ENCODE measurements around the gene CTSK.
"Not testable (repeated sequence)": the region's sequence is repeated elsewhere in the genome, so short reads cannot be mapped to it uniquely, and the experiment has no call there.

CTSK gene

GRCh38 chr1:150798525-150798924 lies 9.5 kb downstream of the CTSK start:
- TF ChIP-seq, protein P1, sequence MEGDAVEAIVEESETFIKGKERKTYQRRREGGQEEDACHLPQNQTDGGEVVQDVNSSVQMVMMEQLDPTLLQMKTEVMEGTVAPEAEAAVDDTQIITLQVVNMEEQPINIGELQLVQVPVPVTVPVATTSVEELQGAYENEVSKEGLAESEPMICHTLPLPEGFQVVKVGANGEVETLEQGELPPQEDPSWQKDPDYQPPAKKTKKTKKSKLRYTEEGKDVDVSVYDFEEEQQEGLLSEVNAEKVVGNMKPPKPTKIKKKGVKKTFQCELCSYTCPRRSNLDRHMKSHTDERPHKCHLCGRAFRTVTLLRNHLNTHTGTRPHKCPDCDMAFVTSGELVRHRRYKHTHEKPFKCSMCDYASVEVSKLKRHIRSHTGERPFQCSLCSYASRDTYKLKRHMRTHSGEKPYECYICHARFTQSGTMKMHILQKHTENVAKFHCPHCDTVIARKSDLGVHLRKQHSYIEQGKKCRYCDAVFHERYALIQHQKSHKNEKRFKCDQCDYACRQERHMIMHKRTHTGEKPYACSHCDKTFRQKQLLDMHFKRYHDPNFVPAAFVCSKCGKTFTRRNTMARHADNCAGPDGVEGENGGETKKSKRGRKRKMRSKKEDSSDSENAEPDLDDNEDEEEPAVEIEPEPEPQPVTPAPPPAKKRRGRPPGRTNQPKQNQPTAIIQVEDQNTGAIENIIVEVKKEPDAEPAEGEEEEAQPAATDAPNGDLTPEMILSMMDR (IDR thresholded peaks at IDR 0.05): no peak
- peak overlapping the region; percentile 18 for H3K27ac Mint-ChIP-seq
- peaks cover 30% of the 10 kb centered on the region for H3K4me1 Mint-ChIP-seq
- peaks cover 9% of the 10 kb centered on the region for H3K36me3 Mint-ChIP-seq (ENCODE audit: low read depth)
- peak overlapping the region; percentile 11 for H3K4me3 Mint-ChIP-seq
- no peaks in the 10 kb centered on the region for H3K27me3 Mint-ChIP-seq (ENCODE audit: low read depth, poor library complexity)
- peak; percentile 21 for DNase-seq
- no peaks in the 10 kb centered on the region for H3K9me3 Mint-ChIP-seq

DNA sequence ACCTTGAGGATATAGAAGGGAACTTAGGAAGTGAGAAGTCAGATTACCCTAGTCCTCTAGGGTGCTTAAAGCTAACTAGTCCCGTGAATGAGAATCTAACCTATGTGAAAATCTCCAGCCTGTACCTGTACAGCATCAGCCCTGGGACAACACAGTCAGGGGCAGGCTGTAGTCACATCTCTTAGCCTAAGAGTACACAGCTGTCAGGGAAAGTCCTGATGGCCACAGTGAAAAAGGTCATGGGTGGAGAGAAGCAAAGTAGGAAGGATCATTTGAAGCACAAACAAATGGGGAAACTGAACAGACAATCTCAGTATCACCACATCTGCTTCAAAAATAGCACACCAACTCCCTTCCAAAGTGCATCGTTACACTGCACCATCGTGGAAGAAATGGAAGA lies 11.7 kb downstream of the CTSK start:
- Mint-ChIP-seq H3K27me3 (ENCODE audit: low read depth, poor library complexity) (no peaks in the 10 kb centered on the region), H3K36me3 (ENCODE audit: low read depth) (peaks cover 9% of the 10 kb centered on the region), H3K9me3 (no peaks in the 10 kb centered on the region), H3K4me3 (no peak overlapping the region), H3K4me1 (peaks cover 30% of the 10 kb centered on the region), H3K27ac (no peak overlapping the region)
- no peak for DNase-seq
- TF ChIP-seq, protein P1 (IDR thresholded peaks at IDR 0.05): no peak

DNA sequence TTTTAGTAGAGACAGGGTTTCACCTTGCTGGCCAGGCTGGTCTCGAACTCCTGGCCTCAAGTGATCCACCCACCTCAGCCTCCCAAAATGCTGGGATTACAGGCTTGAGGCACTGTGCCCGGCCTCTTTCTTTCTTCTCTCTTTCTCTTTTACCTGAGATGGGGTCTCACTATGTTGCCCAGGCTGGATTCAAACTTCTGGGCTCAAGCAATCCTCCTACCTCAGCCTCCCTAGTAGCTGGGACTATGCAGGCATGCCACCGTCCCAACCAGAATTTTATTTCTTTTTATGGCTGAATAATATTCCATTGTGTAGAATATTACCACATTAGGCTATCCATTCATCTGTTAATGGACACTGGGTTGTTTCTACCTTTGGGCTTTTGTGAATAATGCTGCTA lies 14.3 kb downstream of the CTSK start:
- not testable (repeated sequence) for H3K27ac Mint-ChIP-seq; H3K9me3 Mint-ChIP-seq; H3K36me3 Mint-ChIP-seq (ENCODE audit: low read depth); H3K4me3 Mint-ChIP-seq; DNase-seq; H3K27me3 Mint-ChIP-seq (ENCODE audit: low read depth, poor library complexity)
- H3K4me1 Mint-ChIP-seq: peaks cover 24% of the 10 kb centered on the region

DNA sequence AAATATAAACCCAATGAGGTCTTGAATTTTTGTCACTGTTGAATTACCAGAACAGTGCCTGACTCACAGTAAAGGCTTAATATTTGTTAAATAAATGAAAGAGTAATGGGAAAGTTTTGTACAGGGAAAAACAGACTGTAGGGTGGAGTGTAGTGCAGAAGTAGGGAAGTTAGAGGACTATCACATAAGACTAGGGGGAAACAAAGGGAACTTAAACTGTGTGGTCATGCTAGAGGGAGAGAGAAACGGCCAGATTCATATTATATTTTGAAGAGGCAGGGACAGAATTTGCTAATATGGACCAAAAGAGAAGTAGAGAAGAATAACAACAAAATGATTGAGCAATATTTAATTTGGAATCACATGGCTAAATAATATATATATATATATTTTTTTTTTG lies 14.8 kb downstream of the CTSK start:
- no peak overlapping the region for H3K27ac Mint-ChIP-seq
- H3K4me3 Mint-ChIP-seq: no peak overlapping the region
- TF ChIP-seq, protein P1 (IDR thresholded peaks at IDR 0.05): no peak
- no peak for DNase-seq
- peaks cover 4% of the 10 kb centered on the region for H3K36me3 Mint-ChIP-seq (ENCODE audit: low read depth)
- no peaks in the 10 kb centered on the region for H3K27me3 Mint-ChIP-seq (ENCODE audit: low read depth, poor library complexity)
- no peaks in the 10 kb centered on the region for H3K9me3 Mint-ChIP-seq
- peaks cover 18% of the 10 kb centered on the region for H3K4me1 Mint-ChIP-seq

DNA sequence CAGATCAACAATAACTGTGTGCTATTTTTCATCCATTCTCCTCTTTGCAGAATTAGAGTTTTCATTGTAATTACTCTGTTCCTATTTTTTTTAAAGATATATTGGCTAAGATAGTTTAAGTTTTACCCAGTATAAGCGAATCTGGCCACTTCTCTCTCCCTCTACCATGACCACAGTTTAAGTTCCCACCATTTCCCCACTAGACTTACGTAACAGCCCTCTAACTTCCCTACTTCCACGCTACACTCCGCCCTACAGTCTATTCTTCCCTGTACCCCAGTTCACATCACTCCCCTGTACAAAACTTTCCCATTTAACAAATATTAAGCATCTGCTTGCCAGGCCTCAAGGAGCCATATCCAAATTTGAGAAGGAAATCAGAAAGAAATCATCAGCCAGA lies 16.5 kb downstream of the CTSK start:
- no peaks in the 10 kb centered on the region for H3K27me3 Mint-ChIP-seq (ENCODE audit: low read depth, poor library complexity)
- H3K9me3 Mint-ChIP-seq: no peaks in the 10 kb centered on the region
- TF ChIP-seq, protein P1 (IDR thresholded peaks at IDR 0.05): no peak
- H3K4me3 Mint-ChIP-seq: no peak overlapping the region
- peaks cover 4% of the 10 kb centered on the region for H3K36me3 Mint-ChIP-seq (ENCODE audit: low read depth)
- peak overlapping the region; percentile 12 for H3K27ac Mint-ChIP-seq
- no peak for DNase-seq
- H3K4me1 Mint-ChIP-seq: peaks cover 14% of the 10 kb centered on the region

DNA sequence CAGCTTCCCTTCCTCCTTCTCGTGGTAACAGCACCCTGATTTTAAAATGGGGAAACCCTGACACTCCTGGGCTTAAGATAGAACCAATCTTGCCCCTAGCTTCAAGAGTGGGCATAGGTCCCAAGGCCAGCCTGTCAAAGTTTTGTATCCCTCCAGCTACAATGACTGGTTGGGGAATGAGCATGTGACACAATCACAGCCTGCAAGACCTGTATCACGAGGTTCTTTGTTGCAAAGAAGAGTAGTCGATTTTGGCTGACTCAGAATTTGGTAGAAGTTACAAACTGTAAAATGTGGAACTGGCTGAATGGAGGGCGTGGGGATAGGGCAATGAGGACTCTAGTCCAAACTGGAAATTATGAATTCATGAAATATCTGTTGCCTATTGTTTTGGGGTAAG lies 18.7 kb downstream of the CTSK start:
- Mint-ChIP-seq H3K27me3 (ENCODE audit: low read depth, poor library complexity) (no peaks in the 10 kb centered on the region), H3K4me1 (peaks cover 23% of the 10 kb centered on the region), H3K4me3 (no peak overlapping the region), H3K9me3 (no peaks in the 10 kb centered on the region), H3K27ac (no peak overlapping the region), H3K36me3 (ENCODE audit: low read depth) (no peaks in the 10 kb centered on the region)
- TF ChIP-seq, protein P1 (IDR thresholded peaks at IDR 0.05): no peak
- DNase-seq: no peak
